Left colon (tissue), 2 donors: ENCODE results near the gene CTU2. TPM values are rescaled to one million over a fixed set of nuclear protein-coding genes. Genes with fewer than 3 reads are reported as not detected.

Source experiments
- ATAC-seq: fragments of 200-7000 bp; cut with Tn5 transposase; one replicate; pipeline ENCODE4 v1.9.1; 2020; ENCODE audit warnings: mild to moderate bottlenecking, moderate library complexity
- DNase-seq, 2 donors: peaks; one replicate each; pipeline ENCODE4 v3.0.0-alpha.2; 2020
- intact Hi-C, 2 donors: fragments of 100-400 bp; cut with DNase I in 1 of 2; cut with micrococcal nuclease in 1 of 2; formaldehyde crosslinking; loops; one replicate each; pipeline versions ENCODE4 v1.11.2 to v1.14.0; 2022; cut with DNase I, micrococcal nuclease
- microRNA-seq, 2 donors: library from miRNA; unstranded; fragments of <30 nt; microRNA quantifications; one replicate each; pipeline versions ENCODE4 v1.1.0 to v1.2.0, GENCODE V29; 2020
- total RNA-seq, 2 donors: library from RNA; stranded (reverse); fragmentation: NEBNext Ultra II Directional; extraction: Animal tissue kit (Norgen Biotek cat#: 25700); gene quantifications; one replicate each; pipeline ENCODE4 v1.2.1, GENCODE V29; 2021
- donor health status: DM: no; HTN: no; CAD: no.
- donor health status: DM: yes; HTN: yes; CAD: no.

The CTU2 gene
- total RNA-seq, 2 donors from 2014 or later: 9.8 to 15.0 TPM

GRCh38 chr16:88763502-88764053 lies 57.3 kb downstream of the CTU2 start:
- intact Hi-C loops: no loop called here
- DNase-seq: no peak
- ATAC-seq: peak; percentile 5

- intact Hi-C loops: no loop called here
- ATAC-seq: no peak
- no peak for DNase-seq
Observed at GRCh38 chr16:88764080-88764479, 57.8 kb downstream of the CTU2 start.

- intact Hi-C loops: no loop called here
- ATAC-seq (no peak), DNase-seq (no peak)
Observed at GRCh38 chr16:88764913-88765349, 58.6 kb downstream of the CTU2 start.

Small RNA genes within 50 kb of the gene (microRNA-seq; reads per million reads assigned to microRNA genes)
- 0 to 0.53 reads per million in 2 donors for gene MIR4722

Other genes starting within 250 kb of the CTU2 start
- 10 to 100 TPM; 32.6 to 43.7 TPM for gene ZC3H18, start 136.1 kb upstream of the CTU2 start, total RNA-seq
- gene IL17C, start 67.9 kb upstream of the CTU2 start, total RNA-seq: not detected
- 100 to 1,000 TPM; 277 to 382 TPM for gene CYBA, start 55.5 kb upstream of the CTU2 start, total RNA-seq
- 100 to 1,000 TPM in 1 of 2 donors, 10 to 100 TPM in 1; 74.3 to 191 TPM for gene MVD, start 43.4 kb upstream of the CTU2 start, total RNA-seq
- gene SNAI3, start 20.0 kb upstream of the CTU2 start, total RNA-seq: under 1 TPM; 0.15 to 0.92 TPM
- gene RNF166, start 95 bp upstream of the CTU2 start, total RNA-seq: 10 to 100 TPM; 11.4 to 12.0 TPM
- gene PIEZO1, start 78.7 kb downstream of the CTU2 start, total RNA-seq: 100 to 1,000 TPM; 118 to 146 TPM
- gene CDT1, start 97.3 kb downstream of the CTU2 start, total RNA-seq: 10 to 100 TPM in 1 of 2 donors, 1 to 10 TPM in 1; 6.8 to 14.8 TPM
- gene APRT, start 105.4 kb downstream of the CTU2 start, total RNA-seq: 100 to 1,000 TPM; 112 to 199 TPM
- 10 to 100 TPM; 39.1 to 43.5 TPM for gene GALNS, start 150.4 kb downstream of the CTU2 start, total RNA-seq
- gene TRAPPC2L, start 150.6 kb downstream of the CTU2 start, total RNA-seq: 10 to 100 TPM; 37.0 to 44.4 TPM
- not detected for gene PABPN1L, start 160.2 kb downstream of the CTU2 start, total RNA-seq